Epithelial cell of prostate (primary cell): ENCODE measurements around the gene FTCD.
"Not testable (repeated sequence)": the region's sequence is repeated elsewhere in the genome, so short reads cannot be mapped to it uniquely, and the experiment has no call there.

ENCODE experiments used
- DNase-seq: peaks from one replicate; pipeline ENCODE4 v3.0.0-alpha.2; 2011; ENCODE audit warnings: low read depth, low spot score
- H3K27ac ChIP-seq: fragments of 450-650 bp; 2 replicates; pipeline ENCODE4 v1.5.1; 2017; ENCODE audit warnings: mild to moderate bottlenecking

FTCD gene

GRCh38 chr21:46114963-46115362 is 40.4 kb downstream of the FTCD start:
- H3K27ac ChIP-seq: no peak overlapping the region
- no peak for DNase-seq

- DNase-seq: no peak
- no peak overlapping the region for H3K27ac ChIP-seq
Measured at GRCh38 chr21:46113497-46114176, 41.7 kb downstream of the FTCD start.

GRCh38 chr21:46112725-46113215 is 42.6 kb downstream of the FTCD start:
- DNase-seq: no peak
- no peak overlapping the region for H3K27ac ChIP-seq

GRCh38 chr21:46111857-46112724 is 43.3 kb downstream of the FTCD start:
- no peak overlapping the region for H3K27ac ChIP-seq
- DNase-seq: no peak

GRCh38 chr21:46111193-46111571 is 44.2 kb downstream of the FTCD start:
- no peak overlapping the region for H3K27ac ChIP-seq
- DNase-seq: no peak

GRCh38 chr21:46110499-46111192 is 44.7 kb downstream of the FTCD start:
- H3K27ac ChIP-seq: no peak overlapping the region

GRCh38 chr21:46109313-46110221 is 45.8 kb downstream of the FTCD start:
- no peak for DNase-seq
- H3K27ac ChIP-seq: no peak overlapping the region

More at GRCh38 chr21:46110499-46111192, 44.7 kb downstream of the FTCD start:
- no peak for DNase-seq

DNA sequence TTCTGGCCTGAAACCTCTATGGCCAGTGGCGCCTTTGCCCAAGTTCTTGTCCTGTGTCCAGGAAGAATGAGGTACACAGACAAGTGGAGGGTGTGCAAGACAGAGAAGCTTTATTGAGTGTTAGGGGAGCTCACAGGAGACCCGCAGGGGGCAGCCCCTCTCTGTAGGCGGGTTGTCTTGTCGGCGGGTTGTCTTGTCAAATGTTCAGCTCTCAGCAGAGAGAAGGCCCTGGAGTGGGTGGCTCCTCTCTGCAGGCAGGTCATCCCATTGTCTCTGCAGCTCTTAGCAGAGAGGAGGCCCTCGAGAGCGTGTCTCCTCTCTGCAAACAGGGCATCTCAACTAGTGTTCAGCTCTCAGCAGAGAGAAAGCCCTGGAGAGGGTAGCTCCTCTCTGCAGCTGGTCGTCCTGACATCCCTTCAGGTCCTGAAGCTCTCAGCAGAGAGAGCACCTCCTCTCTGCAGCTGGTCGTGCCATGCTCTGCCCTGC is 46.5 kb downstream of the FTCD start:
- no peak overlapping the region for H3K27ac ChIP-seq
- DNase-seq: no peak

DNA sequence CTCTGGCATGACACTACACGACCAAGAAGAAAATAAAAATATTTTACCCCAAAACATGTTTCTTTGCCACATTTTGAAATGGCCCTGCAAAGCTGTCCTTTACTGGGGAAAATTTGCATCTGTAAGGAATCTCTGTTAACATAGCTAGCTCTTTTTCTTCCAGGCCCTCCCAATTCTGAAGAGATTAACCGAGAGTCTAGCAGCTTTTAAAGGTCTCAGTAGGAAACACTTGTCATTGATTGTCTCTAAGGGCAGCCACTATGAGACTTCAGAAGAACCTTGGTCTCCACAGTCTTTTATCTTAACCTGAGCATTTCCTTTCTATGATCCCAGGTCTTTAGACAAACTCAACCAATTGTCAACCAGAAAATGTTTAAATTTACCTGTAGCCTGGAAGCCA is 48.0 kb downstream of the FTCD start:
- not testable (repeated sequence) for H3K27ac ChIP-seq, DNase-seq

DNA sequence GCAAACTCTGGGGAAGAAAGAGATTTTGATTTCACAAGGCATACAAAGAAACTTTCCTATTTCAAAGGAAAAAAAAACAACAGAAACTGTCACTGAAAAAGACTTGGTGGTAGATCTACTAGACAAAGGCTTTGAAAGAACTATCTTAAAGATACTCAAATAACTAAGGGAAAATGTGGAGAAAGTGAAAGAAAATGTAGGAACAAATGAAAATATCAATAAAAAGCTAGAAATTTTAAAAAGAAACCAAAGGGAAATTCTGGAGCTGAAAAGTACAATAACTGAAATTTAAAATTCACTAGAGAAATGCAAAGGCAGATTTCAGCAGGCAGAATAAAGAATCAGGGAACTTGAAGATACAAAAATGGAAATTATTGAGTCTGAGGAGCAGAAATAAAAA is 51.3 kb downstream of the FTCD start:
- DNase-seq: no peak
- no peak overlapping the region for H3K27ac ChIP-seq

DNA sequence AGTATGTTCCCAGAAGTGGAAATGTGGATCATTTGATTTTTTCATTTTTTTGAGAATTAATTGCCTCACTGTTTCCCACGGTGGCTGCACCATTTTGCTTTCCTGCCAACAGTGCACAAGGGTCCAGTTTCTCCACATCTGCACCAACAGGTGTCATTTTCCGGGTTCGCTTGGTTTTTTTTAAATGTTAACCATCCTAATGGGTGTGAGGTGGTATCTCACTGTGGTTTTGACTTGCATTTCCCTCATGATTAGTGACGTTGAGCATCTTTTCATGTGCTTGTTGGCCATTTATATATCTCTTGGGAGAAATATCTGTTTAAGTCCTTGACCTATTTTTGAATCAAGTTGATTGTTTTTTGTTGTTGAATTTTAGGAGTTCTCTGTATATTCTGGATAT is 54.5 kb downstream of the FTCD start:
- no peak for DNase-seq
- no peak overlapping the region for H3K27ac ChIP-seq

- no peak overlapping the region for H3K27ac ChIP-seq
Measured at GRCh38 chr21:46100426-46100825, 55.0 kb downstream of the FTCD start.

DNA sequence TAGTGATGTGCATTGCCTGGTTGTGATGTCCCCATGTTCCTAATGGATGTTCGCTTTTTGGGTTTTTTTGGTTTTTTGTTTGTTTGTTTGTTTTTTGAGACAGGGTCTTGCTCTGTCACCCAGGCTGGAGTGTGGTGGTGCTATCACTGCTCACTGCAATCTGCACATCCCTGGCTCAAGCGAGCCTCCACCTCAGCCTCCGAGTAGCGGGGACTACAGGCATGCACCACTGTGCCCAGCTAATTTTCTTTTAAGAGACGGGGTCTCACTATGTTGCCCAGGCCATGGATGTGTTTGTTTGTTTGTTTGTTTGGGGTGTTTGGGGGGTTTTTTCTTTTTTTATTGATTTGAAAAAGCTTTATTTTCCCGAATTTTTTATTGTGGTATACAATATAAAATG is 55.4 kb downstream of the FTCD start:
- H3K27ac ChIP-seq: no peak overlapping the region
- DNase-seq: no peak

More at GRCh38 chr21:46100426-46100825, 55.0 kb downstream of the FTCD start:
- DNase-seq: no peak

DNA sequence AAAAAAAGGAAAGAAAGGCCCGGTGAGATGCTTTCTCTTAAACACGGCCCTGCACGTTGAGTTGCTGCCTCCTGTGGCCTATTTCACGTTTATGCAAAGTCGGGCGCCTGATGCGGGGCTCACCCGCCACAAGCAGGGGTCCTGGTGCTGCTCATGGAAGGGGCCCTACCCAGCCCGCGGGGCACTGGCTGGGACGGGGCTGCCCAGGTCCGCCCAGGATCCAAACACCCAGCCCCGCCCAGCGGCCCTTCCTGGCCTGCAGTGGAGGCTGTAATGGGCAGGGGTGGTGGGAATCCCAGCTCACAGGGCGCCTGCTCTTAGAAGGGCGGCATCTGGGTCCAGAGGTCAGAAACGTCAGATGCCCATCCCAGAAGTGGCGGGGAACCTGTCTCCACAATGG is 55.9 kb downstream of the FTCD start:
- no peak for DNase-seq
- H3K27ac ChIP-seq: no peak overlapping the region

DNA sequence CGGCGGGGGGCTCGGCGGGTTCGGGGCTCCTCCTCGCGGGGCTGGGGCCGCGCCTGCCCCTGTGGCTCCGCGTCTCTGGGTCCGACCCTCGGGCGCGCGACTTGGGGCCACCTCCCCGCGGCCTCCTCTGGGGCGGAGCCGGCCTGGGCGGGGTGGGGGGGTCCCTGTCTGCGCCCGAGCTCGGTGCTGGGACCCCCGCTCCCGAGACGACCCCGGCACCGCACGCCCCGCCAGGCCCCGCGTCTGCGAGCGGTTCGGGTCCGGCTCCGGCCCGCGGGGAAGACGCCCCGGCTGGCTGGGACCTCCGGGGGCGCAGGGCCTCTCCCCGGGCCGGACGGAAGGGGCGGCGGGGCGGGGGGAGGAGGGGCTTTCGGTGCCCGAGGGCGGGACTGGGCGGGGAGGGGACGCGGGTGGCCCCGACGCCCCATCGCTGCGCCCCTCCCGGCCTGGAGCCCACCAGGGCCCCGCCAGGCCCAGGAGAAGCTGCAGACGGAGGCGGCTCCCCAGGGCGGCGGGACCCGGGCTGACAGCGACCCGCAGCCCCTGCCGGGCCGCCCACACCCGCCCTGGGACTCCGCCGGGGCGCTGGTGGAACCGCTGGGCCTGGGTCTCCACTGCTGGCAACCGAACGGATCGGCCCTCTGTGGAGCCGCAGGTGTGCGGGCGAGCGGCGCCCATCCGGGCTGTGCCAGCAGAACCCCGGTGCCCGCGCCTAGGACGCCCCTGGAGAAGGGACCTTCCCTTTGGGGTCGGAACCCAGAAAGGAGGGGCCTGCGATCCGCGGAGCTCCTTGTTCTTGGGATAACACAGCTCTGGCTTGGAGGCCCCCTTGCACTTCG is 56.9 kb downstream of the FTCD start:
- H3K27ac ChIP-seq: no peak overlapping the region
- no peak for DNase-seq

DNA sequence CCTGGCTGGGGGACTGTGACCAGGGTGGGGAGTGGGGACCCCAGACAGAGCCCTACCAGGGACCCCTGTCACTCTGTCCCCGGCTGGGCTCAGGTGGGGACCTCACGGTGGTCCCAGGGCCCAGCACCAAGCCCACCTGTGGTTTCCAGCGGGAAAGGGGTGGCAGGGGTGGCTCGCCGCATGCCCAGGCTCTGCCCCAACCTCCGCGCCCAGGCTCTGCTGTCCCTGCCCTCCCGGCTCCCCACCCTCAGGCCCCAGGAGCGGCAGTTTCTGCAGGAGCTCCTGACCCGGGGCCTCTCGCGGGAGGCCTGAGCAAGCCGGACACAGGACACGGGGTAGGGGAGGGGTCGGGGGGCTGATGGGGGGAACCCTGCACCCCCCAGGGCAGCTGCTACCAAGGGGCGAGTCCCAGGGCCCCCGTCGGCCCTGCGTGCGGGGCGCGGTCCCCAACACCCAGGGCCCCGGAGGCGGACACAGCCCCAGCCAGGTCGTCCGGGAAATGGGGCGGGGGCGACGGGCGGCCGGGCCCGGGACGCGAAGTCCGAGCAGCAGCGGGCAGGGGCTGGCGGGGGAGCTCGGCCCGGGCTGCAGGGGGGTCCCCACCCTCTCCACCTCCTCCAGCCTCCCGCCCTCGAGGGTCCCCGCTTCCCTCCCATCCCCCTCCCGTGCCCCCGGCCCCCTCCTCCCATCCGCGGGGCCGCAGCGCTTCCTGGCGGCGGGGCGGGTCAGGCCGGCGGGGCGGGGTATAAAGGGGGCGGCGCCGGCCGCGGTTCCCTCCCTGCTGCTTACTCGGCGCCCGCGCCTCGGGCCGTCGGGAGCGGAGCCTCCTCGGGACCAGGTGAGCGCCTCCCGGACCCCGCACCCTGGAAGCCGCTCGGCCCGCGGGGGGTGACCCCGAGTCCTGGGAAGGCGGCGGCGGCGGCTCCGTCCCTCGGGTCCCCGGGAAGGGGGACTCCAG is 57.8 kb downstream of the FTCD start, which contains the start of gene COL6A2:
Gene COL6A2 (plus strand): TSS at position 777 of the 958 bp plus-strand sequence.
- no peak for DNase-seq

GRCh38 chr21:46096596-46097335 is 58.6 kb downstream of the FTCD start:
- H3K27ac ChIP-seq: no peak overlapping the region
- no peak for DNase-seq

More for the DNA sequence above, 57.8 kb downstream of the FTCD start, which contains the start of gene COL6A2:
- no peak within 1 kb of the TSS for H3K27ac ChIP-seq
